IPS DF 4.7 (cell line): ENCODE measurements around the gene SDK1.

Source experiments
- DNase-seq: peaks from one replicate; pipeline ENCODE4 v3.0.0-alpha.2; 2013; ENCODE audit warnings: low spot score; ENCODE audit errors: extremely low read depth

Gene SDK1

GRCh38 chr7:4037308-4037707 is 736.3 kb downstream of the SDK1 start:
- DNase-seq, result no peak

- no peak for DNase-seq
Observed at GRCh38 chr7:4037877-4038276, 736.8 kb downstream of the SDK1 start.

GRCh38 chr7:4040109-4040928 is 739.3 kb downstream of the SDK1 start:
- DNase-seq, result no peak

- no peak for DNase-seq
Observed at GRCh38 chr7:4042402-4043045, 741.5 kb downstream of the SDK1 start.

- no peak for DNase-seq
Observed at GRCh38 chr7:4043988-4044387, 742.9 kb downstream of the SDK1 start.

GRCh38 chr7:4045450-4045849 is 744.4 kb downstream of the SDK1 start:
- no peak for DNase-seq

- DNase-seq, result no peak
Observed at GRCh38 chr7:4045975-4046374, 744.9 kb downstream of the SDK1 start.

GRCh38 chr7:4048336-4048735 is 747.3 kb downstream of the SDK1 start:
- DNase-seq, result no peak

GRCh38 chr7:4049202-4049601 is 748.1 kb downstream of the SDK1 start:
- no peak for DNase-seq

GRCh38 chr7:4050126-4050660 is 749.1 kb downstream of the SDK1 start:
- DNase-seq, result no peak

- DNase-seq, result no peak
Observed at GRCh38 chr7:4051696-4052095, 750.6 kb downstream of the SDK1 start.

GRCh38 chr7:4052130-4052529 is 751.1 kb downstream of the SDK1 start:
- DNase-seq, result no peak

GRCh38 chr7:4054158-4054557 is 753.1 kb downstream of the SDK1 start:
- no peak for DNase-seq

GRCh38 chr7:4056552-4057288 is 755.7 kb downstream of the SDK1 start:
- no peak for DNase-seq

- DNase-seq, result no peak
Observed at GRCh38 chr7:4057289-4057616, 756.2 kb downstream of the SDK1 start.

GRCh38 chr7:4058158-4058557 is 757.1 kb downstream of the SDK1 start:
- DNase-seq, result no peak

- DNase-seq, result no peak
Observed at GRCh38 chr7:4065190-4065589, 764.1 kb downstream of the SDK1 start.

GRCh38 chr7:4066206-4066605 is 765.2 kb downstream of the SDK1 start:
- DNase-seq, result no peak

- DNase-seq, result no peak
Observed at GRCh38 chr7:4066626-4067475, 765.8 kb downstream of the SDK1 start.

- no peak for DNase-seq
Observed at GRCh38 chr7:4067476-4067760, 766.4 kb downstream of the SDK1 start.

GRCh38 chr7:4067874-4068273 is 766.8 kb downstream of the SDK1 start:
- no peak for DNase-seq

GRCh38 chr7:4068286-4068685 is 767.2 kb downstream of the SDK1 start:
- no peak for DNase-seq
